Measurements from ENCODE around the gene CFAP53. TPM values are rescaled to one million over a fixed set of nuclear protein-coding genes. Genes with fewer than 3 reads are reported as not detected.
A peak's percentile ranks its signal among the peaks of the same experiment; 100 is the strongest.

CFAP53 gene
- total and polyA plus RNA-seq, 2 of the 13 experiments (the other 11 are each of a cell fraction or from before 2014, with no cell fraction given), result 0.05 to 0.07 TPM

GRCh38 chr18:50281295-50281971 is 15.1 kb upstream of the CFAP53 start, which contains the start of gene MBD1 (continued):
- TF ChIP-seq SPEN (CRISPR knock-in tag; IDR thresholded peaks at IDR 0.05; ENCODE audit: low read depth) (peak; percentile 85), REL (CRISPR knock-in tag; conservative IDR thresholded peaks at IDR 0.05) (0 out of 2 replicates have a peak, but pooled peaks have one; percentile 57), ZNF552 (CRISPR knock-in tag; IDR thresholded peaks at IDR 0.05; ENCODE audit: borderline replicate concordance) (peak; percentile 81; the same call in 1 of the 2 replicates), ZNF790 (CRISPR knock-in tag; IDR thresholded peaks at IDR 0.05; ENCODE audit: borderline replicate concordance) (no peak), ZBTB43 (CRISPR knock-in tag; conservative IDR thresholded peaks at IDR 0.05) (0 out of 2 replicates have a peak, but pooled peaks have one; percentile 45), ZNF230 (CRISPR knock-in tag; IDR thresholded peaks at IDR 0.05) (0 out of 2 replicates have a peak, but pooled peaks have one; percentile 36), IKZF5 (CRISPR knock-in tag; IDR thresholded peaks at IDR 0.05) (peak; percentile 87; the same call in 1 of the 2 replicates), SOX5 (CRISPR knock-in tag; IDR thresholded peaks at IDR 0.05; ENCODE audit: borderline replicate concordance) (peak; percentile 55), KDM6A (CRISPR knock-in tag; IDR thresholded peaks at IDR 0.05; ENCODE audit: low read depth) (no peak), MTF2 (CRISPR knock-in tag; IDR thresholded peaks at IDR 0.05; ENCODE audit: borderline replicate concordance) (peak; percentile 88; the same call in 1 of the 2 replicates), ZNF335 (CRISPR knock-in tag; IDR thresholded peaks at IDR 0.05) (peak; percentile 87; the same call in 1 of the 2 replicates), KAT7 (CRISPR knock-in tag; IDR thresholded peaks at IDR 0.05; ENCODE audit: borderline replicate concordance) (peak; percentile 92), ATF6 (CRISPR knock-in tag; conservative IDR thresholded peaks at IDR 0.05) (no peak), TIGD3 (CRISPR knock-in tag; IDR thresholded peaks at IDR 0.05; ENCODE audit: borderline replicate concordance) (no peak), HNF1B (CRISPR knock-in tag; IDR thresholded peaks at IDR 0.05) (peak; percentile 97), ZNF556 (CRISPR knock-in tag; IDR thresholded peaks at IDR 0.05; ENCODE audit: borderline replicate concordance) (peak; percentile 66; the same call in 1 of the 2 replicates), ZNF263 (CRISPR knock-in tag; IDR thresholded peaks at IDR 0.05) (peak; percentile 100), ZFP91 (CRISPR knock-in tag; IDR thresholded peaks at IDR 0.05; ENCODE audit: borderline replicate concordance) (peak; percentile 94), ZNF430 (CRISPR knock-in tag; IDR thresholded peaks at IDR 0.05) (peak; percentile 85), MXD4 (CRISPR knock-in tag; IDR thresholded peaks at IDR 0.05) (peak; percentile 75)
